Fibroblast of lung (primary cell): ENCODE results near the gene SYT9.

Experiments used
- EZH2 ChIP-seq: IDR thresholded peaks from 2 replicates; pipeline ENCODE4 v1.5.1; 2012; ENCODE audit warnings: low read length, control low read depth, mild to moderate bottlenecking; ENCODE audit errors: missing control alignments
- TF ChIP-seq, protein P1 (sequence below), 2 donors: IDR thresholded peaks in 1 of 2; conservative IDR thresholded peaks in 1 of 2; 1 replicate in 1 of 2; 2 replicates in 1 of 2; pipeline ENCODE4 v1.5.1; 2011 to 2012; ENCODE audit warnings: low read length in 2 of 2, control low read depth in 1 of 2, inconsistent platforms in 1 of 2, low read depth in 1 of 2, mild to moderate bottlenecking in 1 of 2

- peak; percentile 57 for TF ChIP-seq EZH2
- TF ChIP-seq, protein P1, sequence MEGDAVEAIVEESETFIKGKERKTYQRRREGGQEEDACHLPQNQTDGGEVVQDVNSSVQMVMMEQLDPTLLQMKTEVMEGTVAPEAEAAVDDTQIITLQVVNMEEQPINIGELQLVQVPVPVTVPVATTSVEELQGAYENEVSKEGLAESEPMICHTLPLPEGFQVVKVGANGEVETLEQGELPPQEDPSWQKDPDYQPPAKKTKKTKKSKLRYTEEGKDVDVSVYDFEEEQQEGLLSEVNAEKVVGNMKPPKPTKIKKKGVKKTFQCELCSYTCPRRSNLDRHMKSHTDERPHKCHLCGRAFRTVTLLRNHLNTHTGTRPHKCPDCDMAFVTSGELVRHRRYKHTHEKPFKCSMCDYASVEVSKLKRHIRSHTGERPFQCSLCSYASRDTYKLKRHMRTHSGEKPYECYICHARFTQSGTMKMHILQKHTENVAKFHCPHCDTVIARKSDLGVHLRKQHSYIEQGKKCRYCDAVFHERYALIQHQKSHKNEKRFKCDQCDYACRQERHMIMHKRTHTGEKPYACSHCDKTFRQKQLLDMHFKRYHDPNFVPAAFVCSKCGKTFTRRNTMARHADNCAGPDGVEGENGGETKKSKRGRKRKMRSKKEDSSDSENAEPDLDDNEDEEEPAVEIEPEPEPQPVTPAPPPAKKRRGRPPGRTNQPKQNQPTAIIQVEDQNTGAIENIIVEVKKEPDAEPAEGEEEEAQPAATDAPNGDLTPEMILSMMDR (conservative IDR thresholded peaks at IDR 0.05 in 1 of 2, IDR thresholded peaks at IDR 0.05 in 1 of 2; ENCODE audit: low read depth in 1 of 2, low read length in 2 of 2): no peak
Observed at GRCh38 chr11:7514099-7514591, 262.4 kb downstream of the SYT9 start.
